B cell (primary cell): ENCODE results near the gene EFL1. TPM values are rescaled to one million over a fixed set of nuclear protein-coding genes. Genes with fewer than 3 reads are reported as not detected.

Experiments used
- ATAC-seq: fragments of 200-7000 bp; cut with Tn5 transposase; one replicate; pipeline ENCODE4 v1.10.0; 2021; ENCODE audit warnings: low read depth, mild to moderate bottlenecking, moderate number of reproducible peaks, moderate library complexity
- CTCF ChIA-PET: fragments of 350-600 bp; sonication (Branson Sonifier 250); formaldehyde crosslinking; loops from one replicate; lab custom pipeline; 2021; ENCODE audit warnings: antibody characterized with exemption, inconsistent platforms; lab: Charles Lee
- POLR2A ChIA-PET: fragments of 350-600 bp; sonication (Branson Sonifier 250); formaldehyde crosslinking; loops from one replicate; lab custom pipeline; 2021; ENCODE audit warnings: antibody characterized with exemption; lab: Charles Lee
- DNase-seq: peaks from one replicate; pipeline ENCODE4 v3.0.0; 2013
- H2AFZ ChIP-seq: 2 replicates; pipeline ENCODE4 v1.6.1; 2012; ENCODE audit warnings: mild to moderate bottlenecking, low read depth, low read length; ENCODE audit not compliant: insufficient read depth, poor library complexity, severe bottlenecking
- H3K27ac ChIP-seq, 2 donors: 1 replicate in 1 of 2; 2 replicates in 1 of 2; pipeline ENCODE4 v1.5.1; 2012 to 2013; ENCODE audit warnings: low read length in 2 of 2, mild to moderate bottlenecking in 2 of 2, moderate library complexity in 1 of 2
- H3K27me3 ChIP-seq, 4 experiments: fragments of 200-600 bp in 1 of 4; sonication (generic) in 1 of 4; replicated peaks in 1 of 4; 1 replicate in 2 of 4; 2 replicates in 2 of 4; pipeline versions ENCODE4 v1.6.1 to v1.7.0; 2013 to 2016; ENCODE audit warnings: low read length in 3 of 4, mild to moderate bottlenecking in 2 of 4, mixed read lengths in 1 of 4, moderate library complexity in 1 of 4; ENCODE audit not compliant: insufficient read depth in 4 of 4, control insufficient read depth in 3 of 4; ENCODE audit errors: control extremely low read depth in 1 of 4
- H3K36me3 ChIP-seq, 2 experiments: replicated peaks in 1 of 2; 1 replicate in 1 of 2; 2 replicates in 1 of 2; pipeline versions ENCODE4 v1.6.1 to v1.7.1; 2013; ENCODE audit warnings: low read length in 1 of 2; ENCODE audit not compliant: insufficient read depth in 2 of 2, control insufficient read depth in 1 of 2; ENCODE audit errors: control extremely low read depth in 1 of 2, extremely low read depth in 1 of 2
- H3K4me1 ChIP-seq, 2 donors: fragments of 200-600 bp in 1 of 2; sonication (generic) in 1 of 2; 1 replicate in 1 of 2; 2 replicates in 1 of 2; pipeline versions ENCODE4 v1.5.1 to v1.6.1; 2013 to 2017; ENCODE audit warnings: low read length in 2 of 2; ENCODE audit not compliant: control insufficient read depth in 2 of 2, insufficient read depth in 2 of 2
- H3K4me2 ChIP-seq: replicated peaks from 2 replicates; pipeline ENCODE3; 2012; ENCODE audit warnings: mild to moderate bottlenecking, low read depth, low read length; ENCODE audit not compliant: poor library complexity, severe bottlenecking
- H3K4me3 ChIP-seq, 5 experiments: fragments of 200-600 bp in 1 of 5; sonication (generic) in 1 of 5; 1 replicate in 3 of 5; 2 replicates in 2 of 5; pipeline versions ENCODE4 v1.5.1 to v1.7.0; 2011 to 2016; ENCODE audit warnings: low read length in 4 of 5, mild to moderate bottlenecking in 4 of 5, low read depth in 2 of 5, control low read depth in 1 of 5, moderate library complexity in 1 of 5; ENCODE audit not compliant: insufficient read depth in 1 of 5; ENCODE audit errors: control extremely low read depth in 1 of 5, extremely low read depth in 1 of 5
- H3K79me2 ChIP-seq: fragments of 200-600 bp; sonication (generic); one replicate; pipeline ENCODE4 v1.6.0; 2016; ENCODE audit warnings: low read length; ENCODE audit not compliant: control insufficient read depth, insufficient read depth
- H3K9ac ChIP-seq: fragments of 200-600 bp; sonication (generic); 2 replicates; pipeline ENCODE4 v1.6.1; 2017; ENCODE audit warnings: mild to moderate bottlenecking, low read length, moderate library complexity
- H3K9me3 ChIP-seq, 3 donors: one replicate each; pipeline versions ENCODE4 v1.6.1 to v1.7.1; 2013; ENCODE audit warnings: low read length in 2 of 3; ENCODE audit not compliant: control insufficient read depth in 2 of 3, insufficient read depth in 1 of 3; ENCODE audit errors: control extremely low read depth in 1 of 3
- H4K20me1 ChIP-seq: 2 replicates; pipeline ENCODE4 v1.6.0; 2012; ENCODE audit warnings: mild to moderate bottlenecking, low read length; ENCODE audit not compliant: insufficient read depth, control insufficient read depth, poor library complexity, severe bottlenecking
- H3K27ac Mint-ChIP-seq: one replicate; pipeline ENCODE4 v1.8.0; 2021; ENCODE audit warnings: mixed read lengths
- H3K27me3 Mint-ChIP-seq: one replicate; pipeline ENCODE4 v1.8.0; 2021; ENCODE audit warnings: mixed read lengths
- H3K4me1 Mint-ChIP-seq: one replicate; pipeline ENCODE4 v1.8.0; 2021; ENCODE audit warnings: mixed read lengths
- H3K4me3 Mint-ChIP-seq: one replicate; pipeline ENCODE4 v1.8.0; 2021; ENCODE audit warnings: mixed read lengths
- H3K9me3 Mint-ChIP-seq: one replicate; pipeline ENCODE4 v1.8.0; 2022; ENCODE audit warnings: mixed read lengths; ENCODE audit not compliant: insufficient read depth
- EZH2 ChIP-seq: IDR thresholded peaks from 2 replicates; pipeline ENCODE4 v1.6.1; 2012; ENCODE audit warnings: borderline replicate concordance, low read depth, mild to moderate bottlenecking, moderate library complexity, low read length; ENCODE audit not compliant: insufficient read depth, poor library complexity, severe bottlenecking
- WGBS: methylation state at CpG from one replicate; pipeline ENCODE4 v1.1.5; 2013; ENCODE audit warnings: missing lambda C conversion rate; ENCODE audit not compliant: insufficient coverage; 5-methylcytosine and 5-hydroxymethylcytosine counted together
- intact Hi-C: fragments of 100-400 bp; cut with micrococcal nuclease; formaldehyde crosslinking; loops from one replicate; pipeline ENCODE4 v1.10.0; 2022
- polyA plus RNA-seq: library from polyadenylated mRNA; depleted of rRNA; stranded (reverse); fragments of >200 nt; gene quantifications from 2 replicates; pipeline ENCODE4 v1.2.3, GENCODE V29; 2012
- total RNA-seq, 2 donors: library from RNA; stranded (reverse); fragments of 120-200 nt in 1 of 2; gene quantifications; 1 replicate in 1 of 2; 2 replicates in 1 of 2; pipeline versions ENCODE4 v1.2.3 to v1.2.4, GENCODE V29; 2013 to 2022
- TF ChIP-seq, protein P1 (sequence below): fragments of 200-600 bp; IDR thresholded peaks from one replicate; pipeline ENCODE4 v1.8.0; 2022; ENCODE audit warnings: antibody characterized with exemption, mild to moderate bottlenecking

Gene EFL1
- total and polyA plus RNA-seq, 2 donors (not counting 1 experiment from before 2014, with no cell fraction given), result 8.2 to 25.8 TPM

- POLR2A ChIA-PET, result no interaction called here
- H3K36me3 ChIP-seq, result no peaks in the 10 kb centered on the region
- Mint-ChIP-seq H3K4me3 (no peak overlapping the region), H3K4me1 (no peaks in the 10 kb centered on the region), H3K27me3 (peaks cover 6% of the 10 kb centered on the region), H3K9me3 (peaks cover 5% of the 10 kb centered on the region), H3K27ac (no peak overlapping the region)
- CTCF ChIA-PET, result no interaction called here
- no peak overlapping the region for H3K27ac ChIP-seq
- no peak overlapping the region for H3K9ac ChIP-seq
- H4K20me1 ChIP-seq, result no peaks in the 10 kb centered on the region
- intact Hi-C loops, result no loop called here
- no peak overlapping the region for H3K4me3 ChIP-seq
- no peak overlapping the region for H2AFZ ChIP-seq
- no peaks in the 10 kb centered on the region for H3K4me1 ChIP-seq
- H3K27me3 ChIP-seq, result no peaks in the 10 kb centered on the region
- DNase-seq (no peak), ATAC-seq (no peak)
- TF ChIP-seq EZH2, result no peak
- TF ChIP-seq, protein P1, sequence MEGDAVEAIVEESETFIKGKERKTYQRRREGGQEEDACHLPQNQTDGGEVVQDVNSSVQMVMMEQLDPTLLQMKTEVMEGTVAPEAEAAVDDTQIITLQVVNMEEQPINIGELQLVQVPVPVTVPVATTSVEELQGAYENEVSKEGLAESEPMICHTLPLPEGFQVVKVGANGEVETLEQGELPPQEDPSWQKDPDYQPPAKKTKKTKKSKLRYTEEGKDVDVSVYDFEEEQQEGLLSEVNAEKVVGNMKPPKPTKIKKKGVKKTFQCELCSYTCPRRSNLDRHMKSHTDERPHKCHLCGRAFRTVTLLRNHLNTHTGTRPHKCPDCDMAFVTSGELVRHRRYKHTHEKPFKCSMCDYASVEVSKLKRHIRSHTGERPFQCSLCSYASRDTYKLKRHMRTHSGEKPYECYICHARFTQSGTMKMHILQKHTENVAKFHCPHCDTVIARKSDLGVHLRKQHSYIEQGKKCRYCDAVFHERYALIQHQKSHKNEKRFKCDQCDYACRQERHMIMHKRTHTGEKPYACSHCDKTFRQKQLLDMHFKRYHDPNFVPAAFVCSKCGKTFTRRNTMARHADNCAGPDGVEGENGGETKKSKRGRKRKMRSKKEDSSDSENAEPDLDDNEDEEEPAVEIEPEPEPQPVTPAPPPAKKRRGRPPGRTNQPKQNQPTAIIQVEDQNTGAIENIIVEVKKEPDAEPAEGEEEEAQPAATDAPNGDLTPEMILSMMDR, result no peak
- H3K4me2 ChIP-seq, result no peak overlapping the region
- H3K9me3 ChIP-seq, result peaks cover 0 to 3% (median 0%) of the 10 kb centered on the region in 3 donors
- no peaks in the 10 kb centered on the region for H3K79me2 ChIP-seq
- WGBS, result 82% methylated on average over 2 of the region's 3 CpGs
Observed at GRCh38 chr15:82091636-82092140, 170.8 kb downstream of the EFL1 start.

- ChIA-PET CTCF (interaction anchor here (1.5 kb wide), 1 partner anchor 22 kb away, joined by 3 read pairs; no protein-coding TSS in a partner anchor), POLR2A (no interaction called here)
- no peaks in the 10 kb centered on the region for H3K4me1 ChIP-seq
- ATAC-seq, result no peak
- H2AFZ ChIP-seq, result no peak overlapping the region
- H3K27ac ChIP-seq, result no peak overlapping the region
- H3K79me2 ChIP-seq, result no peaks in the 10 kb centered on the region
- 96% methylated on average over 6 of the region's 16 CpGs for WGBS
- TF ChIP-seq, protein P1, result no peak
- TF ChIP-seq EZH2, result no peak
- no peaks in the 10 kb centered on the region for H4K20me1 ChIP-seq
- no peak for DNase-seq
- H3K4me3 ChIP-seq, result no peak overlapping the region
- H3K36me3 ChIP-seq, result no peaks in the 10 kb centered on the region
- H3K9ac ChIP-seq, result no peak overlapping the region
- Mint-ChIP-seq H3K4me3 (no peak overlapping the region), H3K27me3 (peaks cover 1% of the 10 kb centered on the region), H3K4me1 (no peaks in the 10 kb centered on the region), H3K27ac (no peak overlapping the region), H3K9me3 (no peaks in the 10 kb centered on the region)
- intact Hi-C loops, result no loop called here
- no peaks in the 10 kb centered on the region for H3K27me3 ChIP-seq
- peaks cover 0 to 2% (median 0%) of the 10 kb centered on the region in 3 donors for H3K9me3 ChIP-seq
- H3K4me2 ChIP-seq, result no peak overlapping the region
Observed at GRCh38 chr15:82086243-82086995, 176.1 kb downstream of the EFL1 start.
